ENCODE measurements around the gene WDFY4.

GRCh38 chr10:48682265-48682664 is 2.4 kb upstream of the WDFY4 start:
- no peak for TF ChIP-seq CTCF (IDR thresholded peaks at IDR 0.05)
- TF ChIP-seq POLR2A (IDR thresholded peaks at IDR 0.05) = no peak
- TF ChIP-seq EP300 (IDR thresholded peaks at IDR 0.05; ENCODE audit: low read depth) = no peak
- no peak for TF ChIP-seq POLR2AphosphoS5 (IDR thresholded peaks at IDR 0.05)
